Vagina (tissue), 2 donors: ENCODE results near the gene ACTL7A. TPM values are rescaled to one million over a fixed set of nuclear protein-coding genes. Genes with fewer than 3 reads are reported as not detected.

ENCODE experiments used
- DNase-seq, 2 donors: peaks; one replicate each; pipeline ENCODE4 v3.0.0-alpha.2; 2017; ENCODE audit errors: extremely low spot score in 2 of 2
- H3K27ac ChIP-seq: fragments of 200-600 bp; sonication (generic); one replicate; pipeline ENCODE4 v1.5.1; 2019
- H3K27me3 ChIP-seq: fragments of 200-600 bp; sonication (generic); one replicate; pipeline ENCODE4 v1.5.1; 2019
- H3K36me3 ChIP-seq, 2 donors: fragments of 200-600 bp; sonication (generic); one replicate each; pipeline ENCODE4 v1.5.1; 2017 to 2019
- H3K4me1 ChIP-seq: fragments of 200-600 bp; sonication (generic); one replicate; pipeline ENCODE4 v1.5.1; 2019
- H3K4me3 ChIP-seq, 2 donors: fragments of 200-600 bp; sonication (generic); 1 replicate in 1 of 2; 2 replicates in 1 of 2; pipeline ENCODE4 v1.5.1; 2016 to 2019
- H3K9me3 ChIP-seq: fragments of 200-600 bp; sonication (generic); one replicate; pipeline ENCODE4 v1.5.1; 2019
- POLR2A ChIP-seq, 2 donors: fragments of 450-650 bp; IDR thresholded peaks; one replicate each; pipeline ENCODE4 v1.6.1; 2017; ENCODE audit warnings: antibody characterized with exemption in 2 of 2, mild to moderate bottlenecking in 2 of 2, moderate library complexity in 2 of 2
- POLR2AphosphoS5 ChIP-seq, 2 donors: sonication (generic); formaldehyde crosslinking; IDR thresholded peaks; one replicate each; pipeline ENCODE4 v1.9.0; 2017; ENCODE audit warnings: antibody characterized with exemption in 2 of 2, mild to moderate bottlenecking in 2 of 2, low read depth in 1 of 2; ENCODE audit not compliant: insufficient read depth in 1 of 2
- intact Hi-C: fragments of 100-400 bp; cut with DNase I; formaldehyde crosslinking; loops from one replicate; pipeline ENCODE4 v1.15.1; 2023
- total RNA-seq: library from RNA; depleted of rRNA; stranded (reverse); fragments of >200 nt; gene quantifications from one replicate; pipeline ENCODE4 v1.2.3, GENCODE V29; 2016
- TF ChIP-seq, protein P1 (sequence below), 3 experiments: fragments of 450-650 bp in 2 of 3; fragments of 200-600 bp in 1 of 3; sonication (generic) in 1 of 3; IDR thresholded peaks; one replicate each; pipeline ENCODE4 v1.5.1; 2017 to 2019; ENCODE audit warnings: antibody characterized with exemption in 3 of 3, mild to moderate bottlenecking in 2 of 3, moderate library complexity in 2 of 3

The ACTL7A gene
- total RNA-seq, 1 donor from 2014 or later = not detected

DNA sequence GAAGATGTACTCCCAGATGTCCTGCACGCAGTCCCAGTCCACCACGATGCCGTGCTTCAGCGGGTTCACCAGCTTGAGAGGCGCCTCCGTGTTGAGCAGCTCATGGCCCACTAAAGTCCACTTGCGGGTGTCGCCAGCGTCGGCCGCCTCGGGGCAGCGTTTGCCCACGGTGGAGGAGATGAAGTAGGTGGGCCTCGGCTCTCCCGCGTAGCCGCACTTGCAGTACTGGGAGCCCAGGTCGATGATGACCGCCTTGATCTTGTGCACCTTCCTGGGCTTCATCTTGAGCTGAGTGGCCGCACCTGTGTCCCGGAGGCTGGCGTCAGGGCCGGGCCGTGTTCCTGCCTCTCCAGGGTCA is 6.6 kb upstream of the ACTL7A start:
- Histone ChIP-seq H3K27me3 (no peaks in the 10 kb centered on the region), H3K4me1 (no peaks in the 10 kb centered on the region), H3K9me3 (no peaks in the 10 kb centered on the region), H3K4me3 (no peak overlapping the region), H3K36me3 (no peaks in the 10 kb centered on the region), H3K27ac (no peak overlapping the region)
- DNase-seq = no peak
- TF ChIP-seq, protein P1, sequence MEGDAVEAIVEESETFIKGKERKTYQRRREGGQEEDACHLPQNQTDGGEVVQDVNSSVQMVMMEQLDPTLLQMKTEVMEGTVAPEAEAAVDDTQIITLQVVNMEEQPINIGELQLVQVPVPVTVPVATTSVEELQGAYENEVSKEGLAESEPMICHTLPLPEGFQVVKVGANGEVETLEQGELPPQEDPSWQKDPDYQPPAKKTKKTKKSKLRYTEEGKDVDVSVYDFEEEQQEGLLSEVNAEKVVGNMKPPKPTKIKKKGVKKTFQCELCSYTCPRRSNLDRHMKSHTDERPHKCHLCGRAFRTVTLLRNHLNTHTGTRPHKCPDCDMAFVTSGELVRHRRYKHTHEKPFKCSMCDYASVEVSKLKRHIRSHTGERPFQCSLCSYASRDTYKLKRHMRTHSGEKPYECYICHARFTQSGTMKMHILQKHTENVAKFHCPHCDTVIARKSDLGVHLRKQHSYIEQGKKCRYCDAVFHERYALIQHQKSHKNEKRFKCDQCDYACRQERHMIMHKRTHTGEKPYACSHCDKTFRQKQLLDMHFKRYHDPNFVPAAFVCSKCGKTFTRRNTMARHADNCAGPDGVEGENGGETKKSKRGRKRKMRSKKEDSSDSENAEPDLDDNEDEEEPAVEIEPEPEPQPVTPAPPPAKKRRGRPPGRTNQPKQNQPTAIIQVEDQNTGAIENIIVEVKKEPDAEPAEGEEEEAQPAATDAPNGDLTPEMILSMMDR (IDR thresholded peaks at IDR 0.05) = no peak
- intact Hi-C loops = no loop called here

DNA sequence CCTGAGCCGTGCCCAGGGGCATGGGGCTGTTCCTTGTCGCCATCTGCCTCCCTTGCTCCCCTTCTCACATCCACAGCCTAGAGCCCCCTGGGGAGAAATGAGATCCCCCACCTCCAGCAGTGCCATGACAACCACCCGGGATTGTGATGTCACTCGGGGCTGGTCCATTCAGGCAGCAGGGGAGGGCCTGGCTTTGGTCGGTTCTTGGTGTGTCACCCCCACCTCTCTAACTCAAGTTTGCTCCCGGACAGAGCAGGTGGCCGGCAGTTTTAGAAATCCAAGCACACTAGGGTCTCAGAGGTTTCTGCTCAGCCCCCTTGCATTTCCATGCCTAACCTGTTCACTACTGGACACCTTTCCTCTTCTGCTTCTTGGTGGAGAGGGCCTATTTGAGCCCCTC is 6.2 kb upstream of the ACTL7A start, which contains the start of gene ACTL7B:
Gene ACTL7B (minus strand): TSS at position 99 of the 400 bp plus-strand sequence. CDS start 56 bp downstream, at position 43.
- TF ChIP-seq POLR2A (IDR thresholded peaks at IDR 0.05) = no peak
- TF ChIP-seq, protein P1 (IDR thresholded peaks at IDR 0.05) = no peak
- no peak for TF ChIP-seq POLR2AphosphoS5 (IDR thresholded peaks at IDR 0.05; ENCODE audit: insufficient read depth in 1 of 2, low read depth in 1 of 2)
- H3K36me3 ChIP-seq = no peaks in the 10 kb centered on the region
- no peaks in the 10 kb centered on the region for H3K4me1 ChIP-seq
- no peaks in the 10 kb centered on the region for H3K27me3 ChIP-seq
- H3K9me3 ChIP-seq = no peaks in the 10 kb centered on the region
- H3K4me3 ChIP-seq = no peak within 1 kb of the TSS
- intact Hi-C loops = no loop called here
- H3K27ac ChIP-seq = no peak within 1 kb of the TSS
- DNase-seq = no peak

GRCh38 chr9:108857572-108857971 is 4.5 kb upstream of the ACTL7A start:
- H3K27ac ChIP-seq = no peak overlapping the region
- no peaks in the 10 kb centered on the region for H3K4me1 ChIP-seq
- H3K27me3 ChIP-seq = no peaks in the 10 kb centered on the region
- intact Hi-C loops = no loop called here
- no peaks in the 10 kb centered on the region for H3K36me3 ChIP-seq
- no peak for DNase-seq
- no peak overlapping the region for H3K4me3 ChIP-seq
- H3K9me3 ChIP-seq = no peaks in the 10 kb centered on the region
- TF ChIP-seq POLR2AphosphoS5 (IDR thresholded peaks at IDR 0.05; ENCODE audit: insufficient read depth in 1 of 2, low read depth in 1 of 2) = no peak
- TF ChIP-seq POLR2A (IDR thresholded peaks at IDR 0.05) = no peak
- TF ChIP-seq, protein P1 (IDR thresholded peaks at IDR 0.05) = no peak

DNA sequence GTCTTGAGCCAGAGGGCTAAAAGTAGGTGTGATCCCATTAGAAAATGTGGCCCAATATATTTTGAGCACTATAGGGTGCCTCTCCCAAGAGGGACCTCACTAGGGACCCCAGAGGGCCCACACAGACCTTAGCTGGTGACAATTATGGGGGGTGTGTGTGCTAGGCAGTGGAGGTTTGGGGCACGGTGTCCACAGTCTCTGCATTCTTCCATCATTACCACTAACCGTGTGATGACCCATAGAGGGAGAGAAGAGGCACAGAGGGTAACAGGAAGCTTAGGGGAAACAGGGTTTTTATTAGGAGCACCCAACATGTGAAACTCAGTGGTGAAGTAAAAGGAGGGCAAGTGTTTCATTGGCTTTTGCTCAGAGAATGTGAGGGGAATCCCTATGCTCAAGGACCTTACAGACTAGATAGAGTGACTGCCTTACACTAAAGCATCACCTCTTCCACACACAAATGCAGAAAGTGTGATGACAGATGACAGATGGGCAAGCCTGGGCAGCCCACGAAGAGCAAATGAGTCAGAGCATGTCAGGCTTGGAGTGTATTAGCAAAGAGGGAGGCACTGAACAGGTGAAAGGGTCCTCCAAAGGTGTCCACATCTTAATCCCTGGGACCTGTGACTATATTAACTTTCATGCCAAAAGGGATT is 2.5 kb upstream of the ACTL7A start:
- H3K4me1 ChIP-seq = no peaks in the 10 kb centered on the region
- intact Hi-C loops = no loop called here
- H3K9me3 ChIP-seq = no peaks in the 10 kb centered on the region
- no peak overlapping the region for H3K27ac ChIP-seq
- H3K36me3 ChIP-seq = no peaks in the 10 kb centered on the region
- no peaks in the 10 kb centered on the region for H3K27me3 ChIP-seq
- no peak overlapping the region for H3K4me3 ChIP-seq
- DNase-seq = no peak
- TF ChIP-seq, protein P1 (IDR thresholded peaks at IDR 0.05) = no peak
- TF ChIP-seq POLR2A (IDR thresholded peaks at IDR 0.05) (no peak), POLR2AphosphoS5 (IDR thresholded peaks at IDR 0.05; ENCODE audit: insufficient read depth in 1 of 2, low read depth in 1 of 2) (no peak)

- TF ChIP-seq, protein P1 (IDR thresholded peaks at IDR 0.05) = no peak
- TF ChIP-seq POLR2AphosphoS5 (IDR thresholded peaks at IDR 0.05; ENCODE audit: insufficient read depth in 1 of 2, low read depth in 1 of 2) (no peak), POLR2A (IDR thresholded peaks at IDR 0.05) (no peak)
- no peaks in the 10 kb centered on the region for H3K27me3 ChIP-seq
Measured at GRCh38 chr9:108860354-108860753, 1.7 kb upstream of the ACTL7A start.

More at GRCh38 chr9:108860354-108860753, 1.7 kb upstream of the ACTL7A start:
- Histone ChIP-seq H3K9me3 (no peaks in the 10 kb centered on the region), H3K27ac (no peak overlapping the region), H3K4me3 (no peak overlapping the region), H3K4me1 (no peaks in the 10 kb centered on the region), H3K36me3 (no peaks in the 10 kb centered on the region)
- intact Hi-C loops = no loop called here
- no peak for DNase-seq
